ENCODE data around the gene RTP3.

GRCh38 chr3:46496746-46497555 is 825 bp upstream of the RTP3 start:
- peak; percentile 38 for TF ChIP-seq CTCF (IDR thresholded peaks at IDR 0.05)
- TF ChIP-seq EZH2 (IDR thresholded peaks at IDR 0.05; ENCODE audit: borderline replicate concordance, insufficient read depth, low read depth, low read length, poor library complexity, severe bottlenecking): no peak

All from B cell (primary cell).